ENCODE results near the gene TP53TG3D.
"Not testable (repeated sequence)": the region's sequence is repeated elsewhere in the genome, so short reads cannot be mapped to it uniquely, and the experiment has no call there.

- TF ChIP-seq CTCF (IDR thresholded peaks at IDR 0.05; ENCODE audit: extremely low read depth in 1 of 2, insufficient read depth in 1 of 2, low read depth in 1 of 2, low read length in 2 of 2); POLR2A (IDR thresholded peaks at IDR 0.05; ENCODE audit: low read depth, low read length); EZH2 (IDR thresholded peaks at IDR 0.05; ENCODE audit: borderline replicate concordance, low read depth, low read length, severe bottlenecking); POLR2AphosphoS5 (IDR thresholded peaks at IDR 0.05; ENCODE audit: insufficient read depth, low read depth, low read length); GATA2 (IDR thresholded peaks at IDR 0.05; ENCODE audit: insufficient read depth, insufficient read length, low read depth, low read length); JUN (IDR thresholded peaks at IDR 0.05; ENCODE audit: borderline replicate concordance, insufficient read depth, insufficient read length, low read depth); FOS (IDR thresholded peaks at IDR 0.05; ENCODE audit: borderline replicate concordance, insufficient read depth, low read length); MAX (IDR thresholded peaks at IDR 0.05; ENCODE audit: insufficient read depth, insufficient read length): not testable (repeated sequence)
Measured at GRCh38 chr16:32263552-32263951, 10.5 kb downstream of the TP53TG3D start.
